Neural progenitor cell (in vitro differentiated cells): ENCODE measurements around the gene SEC16B. TPM values are rescaled to one million over a fixed set of nuclear protein-coding genes. Genes with fewer than 3 reads are reported as not detected.
A peak's percentile ranks its signal among the peaks of the same experiment; 100 is the strongest.

ENCODE experiments used
- DNase-seq: peaks from one replicate; pipeline ENCODE4 v3.0.0-alpha.2; 2016; ENCODE audit warnings: low spot score
- H2AFZ ChIP-seq: fragments of 200-600 bp; sonication (generic); replicated peaks from 2 replicates; pipeline ENCODE4 v1.6.1; 2016; ENCODE audit warnings: antibody characterized with exemption
- H3F3A ChIP-seq: fragments of 200-600 bp; sonication (generic); 2 replicates; pipeline ENCODE4 v1.6.1; 2016; ENCODE audit warnings: antibody characterized with exemption, low read depth
- H3K27ac ChIP-seq: fragments of 200-600 bp; sonication (generic); 2 replicates; pipeline ENCODE4 v1.5.1; 2016; ENCODE audit warnings: mild to moderate bottlenecking
- H3K27me3 ChIP-seq: fragments of 200-600 bp; sonication (generic); 2 replicates; pipeline ENCODE4 v1.6.1; 2016; ENCODE audit warnings: mild to moderate bottlenecking, moderate library complexity
- H3K36me3 ChIP-seq: fragments of 200-600 bp; sonication (generic); 2 replicates; pipeline ENCODE4 v1.5.1; 2016
- H3K4me1 ChIP-seq: fragments of 200-600 bp; sonication (generic); 2 replicates; pipeline ENCODE4 v1.6.1; 2016; ENCODE audit warnings: mixed run types
- H3K4me2 ChIP-seq: fragments of 200-600 bp; sonication (generic); 2 replicates; pipeline ENCODE4 v1.6.1; 2016
- H3K4me3 ChIP-seq: fragments of 200-600 bp; sonication (generic); 2 replicates; pipeline ENCODE4 v1.5.1; 2016
- H3K79me2 ChIP-seq: fragments of 200-600 bp; sonication (generic); 2 replicates; pipeline ENCODE4 v1.6.1; 2016; ENCODE audit warnings: low read depth
- H3K9ac ChIP-seq: fragments of 200-600 bp; sonication (generic); 2 replicates; pipeline ENCODE4 v1.6.1; 2016
- H3K9me3 ChIP-seq: fragments of 200-600 bp; sonication (generic); 2 replicates; pipeline ENCODE4 v1.5.1; 2016; ENCODE audit warnings: low read depth
- H4K20me1 ChIP-seq: fragments of 200-600 bp; sonication (generic); 2 replicates; pipeline ENCODE4 v1.6.1; 2016; ENCODE audit warnings: low read depth
- H3K27ac Mint-ChIP-seq: 3 replicates; pipeline ENCODE4 v1.8.0; 2021; ENCODE audit warnings: mixed read lengths
- H3K27me3 Mint-ChIP-seq: 2 replicates; pipeline ENCODE4 v1.8.0; 2022; ENCODE audit warnings: low read depth, mild to moderate bottlenecking, inconsistent platforms, moderate library complexity, mixed read lengths; ENCODE audit not compliant: insufficient read depth
- H3K36me3 Mint-ChIP-seq: 3 replicates; pipeline ENCODE4 v1.8.0; 2021; ENCODE audit warnings: mixed read lengths
- H3K4me1 Mint-ChIP-seq: 3 replicates; pipeline ENCODE4 v1.8.0; 2021; ENCODE audit warnings: mixed read lengths
- H3K4me3 Mint-ChIP-seq: 3 replicates; pipeline ENCODE4 v1.8.0; 2021; ENCODE audit warnings: mild to moderate bottlenecking, moderate library complexity, mixed read lengths
- H3K9me3 Mint-ChIP-seq: 3 replicates; pipeline ENCODE4 v1.8.0; 2020; ENCODE audit warnings: mixed read lengths
- CTCF ChIP-seq: fragments of 200-600 bp; sonication (generic); IDR thresholded peaks from 2 replicates; pipeline ENCODE4 v1.5.1; 2017; ENCODE audit warnings: antibody characterized with exemption, mild to moderate bottlenecking
- EZH2 ChIP-seq: fragments of 200-600 bp; sonication (generic); IDR thresholded peaks from 2 replicates; pipeline ENCODE4 v1.6.1; 2017; ENCODE audit warnings: antibody characterized with exemption, mild to moderate bottlenecking, moderate library complexity
- EZH2phosphoT487 ChIP-seq: fragments of 200-600 bp; sonication (generic); IDR thresholded peaks from 2 replicates; pipeline ENCODE4 v1.6.1; 2017; ENCODE audit warnings: antibody characterized with exemption
- total RNA-seq: library from RNA; depleted of rRNA; stranded (reverse); fragments of >200 nt; gene quantifications from 2 replicates; pipeline ENCODE4 v1.2.3, GENCODE V29; 2015; ENCODE audit warnings: low replicate concordance

Gene SEC16B
- total RNA-seq, 1 donor from 2014 or later = 0.67 TPM

GRCh38 chr1:177944016-177944949, 25.6 kb downstream of the SEC16B start:
- no peak overlapping the region for H3K9ac ChIP-seq
- H3K27ac ChIP-seq = no peak overlapping the region
- Mint-ChIP-seq H3K4me3 (no peak overlapping the region), H3K9me3 (no peaks in the 10 kb centered on the region), H3K4me1 (peaks cover 33% of the 10 kb centered on the region), H3K27ac (peak overlapping the region; percentile 35), H3K27me3 (peaks cover 2% of the 10 kb centered on the region), H3K36me3 (no peaks in the 10 kb centered on the region)
- peaks cover 15% of the 10 kb centered on the region for H3K4me1 ChIP-seq
- no peaks in the 10 kb centered on the region for H4K20me1 ChIP-seq
- H3K27me3 ChIP-seq = no peaks in the 10 kb centered on the region
- H2AFZ ChIP-seq = peak overlapping the region; percentile 74
- no peak for DNase-seq
- H3F3A ChIP-seq = no peaks in the 10 kb centered on the region
- H3K79me2 ChIP-seq = no peaks in the 10 kb centered on the region
- H3K4me3 ChIP-seq = no peak overlapping the region
- H3K9me3 ChIP-seq = no peaks in the 10 kb centered on the region
- no peak for TF ChIP-seq CTCF
- no peak for TF ChIP-seq EZH2
- TF ChIP-seq EZH2phosphoT487 = no peak
- H3K4me2 ChIP-seq = peak overlapping the region; percentile 8
- H3K36me3 ChIP-seq = no peaks in the 10 kb centered on the region

GRCh38 chr1:177941976-177942375, 27.9 kb downstream of the SEC16B start:
- Histone ChIP-seq H3K79me2 (no peaks in the 10 kb centered on the region), H3K9ac (no peak overlapping the region), H3K27ac (no peak overlapping the region), H3K36me3 (no peaks in the 10 kb centered on the region), H3K9me3 (no peaks in the 10 kb centered on the region), H3K4me1 (peaks cover 15% of the 10 kb centered on the region), H4K20me1 (no peaks in the 10 kb centered on the region), H3K4me3 (no peak overlapping the region), H3F3A (no peaks in the 10 kb centered on the region), H3K4me2 (no peak overlapping the region), H3K27me3 (no peaks in the 10 kb centered on the region), H2AFZ (no peak overlapping the region)
- TF ChIP-seq EZH2 (no peak), CTCF (no peak), EZH2phosphoT487 (no peak)
- no peak for DNase-seq
- Mint-ChIP-seq H3K4me1 (peaks cover 34% of the 10 kb centered on the region), H3K4me3 (no peak overlapping the region), H3K36me3 (no peaks in the 10 kb centered on the region), H3K27ac (no peak overlapping the region), H3K9me3 (no peaks in the 10 kb centered on the region), H3K27me3 (peaks cover 2% of the 10 kb centered on the region)

GRCh38 chr1:177940682-177941081, 29.2 kb downstream of the SEC16B start:
- peaks cover 2% of the 10 kb centered on the region for H3K27me3 Mint-ChIP-seq
- no peaks in the 10 kb centered on the region for H3K36me3 Mint-ChIP-seq
- H4K20me1 ChIP-seq = no peaks in the 10 kb centered on the region

More at GRCh38 chr1:177940682-177941081, 29.2 kb downstream of the SEC16B start:
- H3K79me2 ChIP-seq = no peaks in the 10 kb centered on the region
- H3F3A ChIP-seq = no peaks in the 10 kb centered on the region
- H3K36me3 ChIP-seq = no peaks in the 10 kb centered on the region
- peaks cover 37% of the 10 kb centered on the region for H3K4me1 Mint-ChIP-seq
- H3K27ac Mint-ChIP-seq = no peak overlapping the region
- H3K4me2 ChIP-seq = no peak overlapping the region
- no peak for TF ChIP-seq EZH2
- TF ChIP-seq CTCF = no peak
- no peak for TF ChIP-seq EZH2phosphoT487
- no peak overlapping the region for H3K4me3 Mint-ChIP-seq
- peaks cover 15% of the 10 kb centered on the region for H3K4me1 ChIP-seq
- H3K9me3 ChIP-seq = no peaks in the 10 kb centered on the region
- H3K9me3 Mint-ChIP-seq = no peaks in the 10 kb centered on the region
- H3K27me3 ChIP-seq = no peaks in the 10 kb centered on the region
- no peak overlapping the region for H2AFZ ChIP-seq
- H3K4me3 ChIP-seq = no peak overlapping the region
- no peak overlapping the region for H3K9ac ChIP-seq
- no peak for DNase-seq
- H3K27ac ChIP-seq = no peak overlapping the region
